Activated T-cell treated with anti-CD3 and anti-CD28 coated beads, Interleukin-2, amount 50 U/mL, for 4 hours (primary cell): ENCODE measurements around the gene MRPL50. TPM values are rescaled to one million over a fixed set of nuclear protein-coding genes. Genes with fewer than 3 reads are reported as not detected.

Source experiments
- ATAC-seq, 2 donors: fragments of 200-7000 bp; cut with Tn5 transposase; one replicate each; pipeline ENCODE4 v1.10.0; 2021
- DNase-seq: peaks from one replicate; pipeline ENCODE4 v3.0.0-alpha.2; 2020
- H3K27me3 Mint-ChIP-seq: one replicate; pipeline ENCODE4 v1.8.0; 2021; ENCODE audit warnings: low read depth, mixed read lengths
- H3K36me3 Mint-ChIP-seq: one replicate; pipeline ENCODE4 v1.8.0; 2022; ENCODE audit warnings: mixed read lengths; ENCODE audit not compliant: insufficient read depth
- H3K4me1 Mint-ChIP-seq: one replicate; pipeline ENCODE4 v1.8.0; 2021; ENCODE audit warnings: low read depth, mixed read lengths
- H3K4me3 Mint-ChIP-seq: one replicate; pipeline ENCODE4 v1.8.0; 2021; ENCODE audit warnings: mild to moderate bottlenecking, moderate library complexity, mixed read lengths
- H3K9me3 Mint-ChIP-seq: one replicate; pipeline ENCODE4 v1.8.0; 2021; ENCODE audit warnings: mixed read lengths
- total RNA-seq, 3 donors: library from RNA; stranded (reverse); gene quantifications; one replicate each; pipeline ENCODE4 v1.2.1, GENCODE V29; 2021

MRPL50 gene
- total RNA-seq, 3 donors from 2014 or later, result 18.8 to 19.8 (median 19.6) TPM

- ATAC-seq, result no peak
- Mint-ChIP-seq H3K4me3 (no peak overlapping the region), H3K27me3 (peaks cover 10% of the 10 kb centered on the region), H3K9me3 (no peaks in the 10 kb centered on the region), H3K4me1 (no peaks in the 10 kb centered on the region), H3K36me3 (no peaks in the 10 kb centered on the region)
- no peak for DNase-seq
These were observed 31.3 kb upstream of the MRPL50 start for GRCh38 chr9:101429736-101430135.

GRCh38 chr9:101428909-101429308, 30.5 kb upstream of the MRPL50 start:
- no peak for DNase-seq
- peaks cover 4% of the 10 kb centered on the region for H3K9me3 Mint-ChIP-seq
- no peaks in the 10 kb centered on the region for H3K36me3 Mint-ChIP-seq
- H3K4me1 Mint-ChIP-seq, result no peaks in the 10 kb centered on the region
- no peak for ATAC-seq
- H3K27me3 Mint-ChIP-seq, result peaks cover 10% of the 10 kb centered on the region
- no peak overlapping the region for H3K4me3 Mint-ChIP-seq

DNA sequence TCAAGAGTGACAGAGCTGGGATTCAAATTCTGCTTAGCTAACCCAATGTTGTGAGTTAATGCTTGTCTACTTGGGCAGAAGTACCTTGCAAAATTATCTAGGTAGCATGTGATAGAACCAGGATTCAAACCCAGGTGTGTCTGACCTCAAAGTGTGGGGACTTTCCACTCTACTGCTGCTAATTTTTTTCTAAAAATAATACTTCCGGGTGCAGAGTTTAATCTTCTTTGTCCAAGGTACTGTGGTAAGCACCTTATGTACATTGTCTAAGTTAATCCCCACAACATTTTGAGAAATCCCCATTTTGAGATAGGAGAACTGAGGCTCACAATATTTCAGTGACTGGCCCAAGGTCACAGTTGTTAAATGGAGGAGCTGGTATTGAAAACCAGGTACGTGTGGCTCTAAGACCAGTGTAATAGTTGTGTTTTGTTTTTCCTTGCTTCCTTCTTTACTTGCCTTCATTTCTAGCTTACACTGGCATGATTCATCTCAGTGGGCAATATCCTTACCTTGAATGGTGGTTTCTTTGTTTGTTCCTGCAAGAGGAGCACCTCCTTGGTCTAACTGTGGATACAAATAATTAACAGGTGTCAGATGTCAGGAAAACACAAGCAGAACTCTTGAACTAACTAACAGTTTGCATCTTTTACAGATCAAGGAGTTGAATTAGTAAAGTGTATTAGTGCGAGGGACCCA, 29.7 kb upstream of the MRPL50 start:
- ATAC-seq (no peak), DNase-seq (no peak)
- Mint-ChIP-seq H3K27me3 (peaks cover 10% of the 10 kb centered on the region), H3K36me3 (no peaks in the 10 kb centered on the region), H3K9me3 (peaks cover 8% of the 10 kb centered on the region), H3K4me3 (no peak overlapping the region), H3K4me1 (no peaks in the 10 kb centered on the region)

GRCh38 chr9:101427358-101427757, 28.9 kb upstream of the MRPL50 start:
- DNase-seq, result no peak
- ATAC-seq, result no peak
- no peak overlapping the region for H3K4me3 Mint-ChIP-seq
- H3K36me3 Mint-ChIP-seq, result no peaks in the 10 kb centered on the region
- no peaks in the 10 kb centered on the region for H3K4me1 Mint-ChIP-seq
- H3K27me3 Mint-ChIP-seq, result peaks cover 10% of the 10 kb centered on the region
- peaks cover 9% of the 10 kb centered on the region for H3K9me3 Mint-ChIP-seq

GRCh38 chr9:101421653-101422065, 23.2 kb upstream of the MRPL50 start:
- ATAC-seq (no peak), DNase-seq (no peak)
- Mint-ChIP-seq H3K36me3 (peaks cover 6% of the 10 kb centered on the region), H3K9me3 (peaks cover 34% of the 10 kb centered on the region), H3K27me3 (no peaks in the 10 kb centered on the region), H3K4me3 (no peak overlapping the region), H3K4me1 (no peaks in the 10 kb centered on the region)

DNA sequence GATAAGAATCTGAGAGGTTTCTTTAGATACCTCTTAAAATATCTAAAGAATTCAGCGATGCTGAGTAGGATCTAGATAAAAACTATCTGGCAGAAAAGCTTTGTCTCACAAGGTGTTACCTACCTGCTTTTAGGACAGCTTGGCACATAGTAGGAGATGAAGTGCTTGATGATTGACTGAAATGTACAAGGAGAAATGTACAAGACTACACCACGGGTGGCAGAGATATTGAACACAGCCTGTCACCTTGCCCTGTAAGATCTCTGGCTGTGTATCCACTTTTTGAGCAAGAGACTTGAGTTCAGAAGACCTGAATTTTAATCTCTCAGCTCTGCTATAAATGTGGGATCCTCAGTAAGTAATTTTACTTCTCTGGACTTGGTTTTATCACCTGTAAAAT, 21.4 kb upstream of the MRPL50 start:
- Mint-ChIP-seq H3K27me3 (no peaks in the 10 kb centered on the region), H3K4me3 (no peak overlapping the region), H3K36me3 (peaks cover 6% of the 10 kb centered on the region), H3K9me3 (peaks cover 42% of the 10 kb centered on the region), H3K4me1 (no peaks in the 10 kb centered on the region)
- DNase-seq (no peak), ATAC-seq (no peak)

- Mint-ChIP-seq H3K36me3 (peaks cover 10% of the 10 kb centered on the region), H3K27me3 (no peaks in the 10 kb centered on the region), H3K4me1 (no peaks in the 10 kb centered on the region), H3K9me3 (peaks cover 47% of the 10 kb centered on the region), H3K4me3 (no peak overlapping the region)
- DNase-seq, result no peak
- no peak for ATAC-seq
These were observed 20.4 kb upstream of the MRPL50 start for GRCh38 chr9:101418518-101419430.

DNA sequence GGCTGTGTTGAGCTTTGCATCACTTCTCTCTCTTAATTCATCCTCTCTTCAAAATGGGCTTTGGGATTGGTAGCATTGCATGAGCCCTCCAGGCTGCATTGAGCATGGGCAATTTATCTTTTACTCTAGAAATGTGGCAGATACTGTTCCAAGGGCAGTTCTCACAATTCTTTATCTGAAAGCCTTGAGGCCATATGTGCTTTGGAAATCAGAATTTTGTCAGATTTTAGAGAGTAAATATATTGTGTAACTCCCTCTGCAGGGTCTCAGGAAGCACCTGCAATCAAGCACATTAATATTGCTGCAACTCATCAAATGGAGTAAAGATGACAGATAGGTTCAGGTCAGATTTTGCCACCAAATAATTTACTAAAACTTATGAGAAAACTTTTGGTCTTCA, 19.6 kb upstream of the MRPL50 start:
- Mint-ChIP-seq H3K4me1 (no peaks in the 10 kb centered on the region), H3K27me3 (no peaks in the 10 kb centered on the region), H3K9me3 (peaks cover 50% of the 10 kb centered on the region), H3K4me3 (no peak overlapping the region), H3K36me3 (peaks cover 15% of the 10 kb centered on the region)
- no peak for ATAC-seq
- DNase-seq, result no peak

GRCh38 chr9:101417389-101417788, 19.0 kb upstream of the MRPL50 start:
- ATAC-seq (no peak), DNase-seq (no peak)
- H3K9me3 Mint-ChIP-seq, result peaks cover 55% of the 10 kb centered on the region

GRCh38 chr9:101415578-101415977, 17.2 kb upstream of the MRPL50 start:
- no peak for ATAC-seq
- peaks cover 27% of the 10 kb centered on the region for H3K36me3 Mint-ChIP-seq
- no peak overlapping the region for H3K4me3 Mint-ChIP-seq
- peaks cover 57% of the 10 kb centered on the region for H3K9me3 Mint-ChIP-seq
- H3K27me3 Mint-ChIP-seq, result no peaks in the 10 kb centered on the region
- no peak for DNase-seq
- H3K4me1 Mint-ChIP-seq, result no peaks in the 10 kb centered on the region

More at GRCh38 chr9:101417389-101417788, 19.0 kb upstream of the MRPL50 start:
- Mint-ChIP-seq H3K4me3 (no peak overlapping the region), H3K4me1 (no peaks in the 10 kb centered on the region), H3K27me3 (no peaks in the 10 kb centered on the region), H3K36me3 (peaks cover 20% of the 10 kb centered on the region)

GRCh38 chr9:101414839-101415238, 16.4 kb upstream of the MRPL50 start:
- no peaks in the 10 kb centered on the region for H3K4me1 Mint-ChIP-seq
- H3K27me3 Mint-ChIP-seq, result no peaks in the 10 kb centered on the region
- ATAC-seq (no peak), DNase-seq (no peak)
- H3K9me3 Mint-ChIP-seq, result peaks cover 57% of the 10 kb centered on the region
- H3K4me3 Mint-ChIP-seq, result no peak overlapping the region
- peaks cover 27% of the 10 kb centered on the region for H3K36me3 Mint-ChIP-seq

GRCh38 chr9:101409079-101409477, 10.7 kb upstream of the MRPL50 start:
- Mint-ChIP-seq H3K4me1 (no peaks in the 10 kb centered on the region), H3K9me3 (peaks cover 64% of the 10 kb centered on the region)

GRCh38 chr9:101408374-101409078, 10.1 kb upstream of the MRPL50 start:
- H3K36me3 Mint-ChIP-seq, result peaks cover 76% of the 10 kb centered on the region
- peaks cover 2% of the 10 kb centered on the region for H3K4me1 Mint-ChIP-seq
- H3K9me3 Mint-ChIP-seq, result peaks cover 64% of the 10 kb centered on the region
- ATAC-seq (no peak), DNase-seq (no peak)
- no peaks in the 10 kb centered on the region for H3K27me3 Mint-ChIP-seq
- H3K4me3 Mint-ChIP-seq, result no peak overlapping the region

More at GRCh38 chr9:101409079-101409477, 10.7 kb upstream of the MRPL50 start:
- H3K4me3 Mint-ChIP-seq, result no peak overlapping the region
- ATAC-seq (no peak), DNase-seq (no peak)
- peaks cover 71% of the 10 kb centered on the region for H3K36me3 Mint-ChIP-seq
- no peaks in the 10 kb centered on the region for H3K27me3 Mint-ChIP-seq

DNA sequence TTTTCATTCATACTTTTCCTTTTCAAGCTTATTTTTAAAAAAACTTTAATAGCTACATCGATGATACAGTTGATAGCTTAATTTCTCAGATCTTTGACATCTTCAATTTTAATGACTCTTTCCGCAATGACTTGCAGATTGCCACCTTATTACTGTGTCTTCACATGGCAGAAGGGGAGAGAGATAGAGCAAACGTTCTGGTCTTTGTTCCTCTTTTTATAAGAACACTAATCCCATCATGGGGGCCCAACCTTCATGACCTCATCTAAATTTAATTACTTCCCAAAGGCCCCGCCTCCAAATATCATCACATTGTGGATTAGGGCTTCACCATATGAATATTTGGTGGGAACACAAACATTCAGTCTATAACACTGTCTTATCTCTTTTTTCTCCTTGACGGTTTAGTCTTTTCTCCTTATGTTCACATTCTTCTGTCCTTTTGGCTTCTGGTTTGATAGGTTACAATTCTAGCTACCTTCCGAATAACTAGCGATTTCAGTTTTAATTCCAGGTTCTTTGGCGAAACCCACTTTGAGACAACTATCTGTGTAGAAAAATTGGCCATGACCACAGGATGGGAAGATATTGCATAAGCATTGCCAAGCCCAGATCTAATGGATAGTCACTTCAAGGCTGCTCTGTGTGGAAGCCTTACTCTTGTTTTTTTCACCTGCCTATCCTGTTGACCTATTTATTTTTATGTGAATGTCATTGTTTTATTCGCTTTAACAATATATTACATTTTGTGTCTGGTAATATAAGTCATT, 5.3 kb upstream of the MRPL50 start:
- DNase-seq, result no peak
- ATAC-seq, result no peak
- H3K9me3 Mint-ChIP-seq, result peaks cover 45% of the 10 kb centered on the region
- peaks cover 41% of the 10 kb centered on the region for H3K4me1 Mint-ChIP-seq
- H3K4me3 Mint-ChIP-seq, result no peak overlapping the region
- peaks cover 82% of the 10 kb centered on the region for H3K36me3 Mint-ChIP-seq
- H3K27me3 Mint-ChIP-seq, result no peaks in the 10 kb centered on the region
